Esophagus muscularis mucosa (tissue), 4 donors: ENCODE data around the gene DACT2. TPM values are rescaled to one million over a fixed set of nuclear protein-coding genes. Genes with fewer than 3 reads are reported as not detected.
"Not testable (repeated sequence)": the region's sequence is repeated elsewhere in the genome, so short reads cannot be mapped to it uniquely, and the experiment has no call there.

Source experiments
- DNase-seq: peaks from one replicate; pipeline ENCODE4 v3.0.0-alpha.2; 2017; ENCODE audit errors: extremely low spot score
- H3K27ac ChIP-seq, 4 donors: fragments of 200-600 bp; sonication (generic); replicated peaks in 1 of 4; 1 replicate in 3 of 4; 2 replicates in 1 of 4; pipeline ENCODE4 v1.5.1; 2016 to 2019; ENCODE audit warnings: mild to moderate bottlenecking in 1 of 4
- H3K27me3 ChIP-seq, 4 donors: fragments of 200-600 bp; sonication (generic); one replicate each; pipeline versions ENCODE4 v1.5.1 to v1.6.0; 2016 to 2019
- H3K36me3 ChIP-seq, 4 donors: fragments of 200-600 bp; sonication (generic); one replicate each; pipeline ENCODE4 v1.5.1; 2016 to 2019
- H3K4me1 ChIP-seq, 4 donors: fragments of 200-600 bp; sonication (generic); one replicate each; pipeline ENCODE4 v1.5.1; 2016 to 2019
- H3K4me3 ChIP-seq, 4 donors: fragments of 200-600 bp; sonication (generic); 1 replicate in 2 of 4; 2 replicates in 2 of 4; pipeline ENCODE4 v1.5.1; 2016 to 2019; ENCODE audit warnings: mild to moderate bottlenecking in 4 of 4, moderate library complexity in 1 of 4
- H3K9me3 ChIP-seq, 4 donors: fragments of 200-600 bp; sonication (generic); 1 replicate in 3 of 4; 2 replicates in 1 of 4; pipeline ENCODE4 v1.5.1; 2016 to 2019
- CTCF ChIP-seq, 3 experiments: fragments of 200-600 bp in 2 of 3; fragments of 450-650 bp in 1 of 3; sonication (generic) in 2 of 3; IDR thresholded peaks; one replicate each; pipeline ENCODE4 v1.5.1; 2017 to 2019; ENCODE audit warnings: antibody characterized with exemption in 3 of 3, mild to moderate bottlenecking in 2 of 3, moderate library complexity in 1 of 3
- EP300 ChIP-seq: sonication (generic); formaldehyde crosslinking; IDR thresholded peaks from one replicate; pipeline ENCODE4 v1.6.1; 2017; ENCODE audit warnings: antibody characterized with exemption
- POLR2A ChIP-seq: fragments of 450-650 bp; IDR thresholded peaks from one replicate; pipeline ENCODE4 v1.6.1; 2017; ENCODE audit warnings: antibody characterized with exemption, moderate library complexity, mild to moderate bottlenecking, low read depth
- POLR2AphosphoS5 ChIP-seq, 2 donors: sonication (generic); formaldehyde crosslinking; IDR thresholded peaks; one replicate each; pipeline ENCODE4 v1.6.1; 2017; ENCODE audit warnings: antibody characterized with exemption in 2 of 2
- WGBS: methylation state at CpG from one replicate; pipeline ENCODE4 v1.1.5; 2018; 5-methylcytosine and 5-hydroxymethylcytosine counted together
- intact Hi-C: fragments of 100-400 bp; cut with DNase I; formaldehyde crosslinking; loops from one replicate; pipeline ENCODE4 v1.15.1; 2023
- total RNA-seq, 4 donors: library from RNA; depleted of rRNA; stranded (reverse); fragments of >200 nt; gene quantifications; one replicate each; pipeline versions ENCODE4 v1.1.0 to v1.2.1, GENCODE V29; 2016

Gene DACT2
- total RNA-seq, 4 donors from 2014 or later, result 0.83 to 2.5 (median 1.3) TPM

GRCh38 chr6:168269455-168270243 is 49.9 kb downstream of the DACT2 start:
- Histone ChIP-seq H3K4me1 (no peaks in the 10 kb centered on the region), H3K36me3 (no peaks in the 10 kb centered on the region), H3K9me3 (no peaks in the 10 kb centered on the region), H3K27me3 (peaks cover 0 to 38% (median 0%) of the 10 kb centered on the region in 4 donors), H3K4me3 (no peak overlapping the region), H3K27ac (no peak overlapping the region)
- DNase-seq, result no peak
- intact Hi-C loops, result no loop called here
- no peak for TF ChIP-seq EP300
- no peak for TF ChIP-seq POLR2A
- no peak for TF ChIP-seq POLR2AphosphoS5 (IDR thresholded peaks at IDR 0.05)
- WGBS, result 92% methylated on average over 16 of the region's 16 CpGs

- Histone ChIP-seq H3K9me3 (no peaks in the 10 kb centered on the region), H3K27me3 (peaks cover 0 to 29% (median 0%) of the 10 kb centered on the region in 4 donors), H3K27ac (no peak overlapping the region), H3K4me3 (no peak overlapping the region), H3K4me1 (no peaks in the 10 kb centered on the region), H3K36me3 (no peaks in the 10 kb centered on the region)
- TF ChIP-seq POLR2A, result no peak
- no peak for TF ChIP-seq CTCF (IDR thresholded peaks at IDR 0.05)
- TF ChIP-seq POLR2AphosphoS5 (IDR thresholded peaks at IDR 0.05), result no peak
- no peak for TF ChIP-seq EP300
- WGBS, result 55% methylated on average over 1 of the region's 1 CpG
- no peak for DNase-seq
- intact Hi-C loops, result no loop called here
Measured at GRCh38 chr6:168268755-168269154, 50.8 kb downstream of the DACT2 start.

- H3K9me3 ChIP-seq, H3K4me1 ChIP-seq, DNase-seq, H3K36me3 ChIP-seq, intact Hi-C loops, H3K4me3 ChIP-seq, H3K27ac ChIP-seq: not testable (repeated sequence)
- peaks cover 0 to 23% (median 0%) of the 10 kb centered on the region in 4 donors for H3K27me3 ChIP-seq
- 80% methylated on average over 3 of the region's 3 CpGs for WGBS
Measured at GRCh38 chr6:168267779-168268178, 51.8 kb downstream of the DACT2 start.

GRCh38 chr6:168265827-168266815 is 53.5 kb downstream of the DACT2 start:
- Histone ChIP-seq H3K27me3 (peaks cover 0 to 14% (median 0%) of the 10 kb centered on the region in 4 donors), H3K9me3 (no peaks in the 10 kb centered on the region)
- DNase-seq, result no peak

GRCh38 chr6:168265394-168265793 is 54.2 kb downstream of the DACT2 start:
- intact Hi-C loops, result no loop called here
- peaks cover 0 to 11% (median 0%) of the 10 kb centered on the region in 4 donors for H3K27me3 ChIP-seq
- TF ChIP-seq EP300, result no peak
- TF ChIP-seq POLR2A, result no peak
- TF ChIP-seq POLR2AphosphoS5 (IDR thresholded peaks at IDR 0.05), result no peak
- TF ChIP-seq CTCF (IDR thresholded peaks at IDR 0.05), result no peak

More at GRCh38 chr6:168265827-168266815, 53.5 kb downstream of the DACT2 start:
- Histone ChIP-seq H3K4me1 (no peaks in the 10 kb centered on the region), H3K4me3 (no peak overlapping the region), H3K27ac (no peak overlapping the region), H3K36me3 (no peaks in the 10 kb centered on the region)
- WGBS, result 84% methylated on average over 15 of the region's 15 CpGs
- TF ChIP-seq EP300 (no peak), POLR2A (no peak), CTCF (IDR thresholded peaks at IDR 0.05) (no peak), POLR2AphosphoS5 (IDR thresholded peaks at IDR 0.05) (no peak)
- intact Hi-C loops, result no loop called here

More at GRCh38 chr6:168265394-168265793, 54.2 kb downstream of the DACT2 start:
- no peak for DNase-seq
- 82% methylated on average over 15 of the region's 15 CpGs for WGBS
- H3K9me3 ChIP-seq, result no peaks in the 10 kb centered on the region
- no peaks in the 10 kb centered on the region for H3K36me3 ChIP-seq
- H3K4me3 ChIP-seq, result no peak overlapping the region
- no peak overlapping the region for H3K27ac ChIP-seq
- H3K4me1 ChIP-seq, result no peaks in the 10 kb centered on the region
